Mucosa of gallbladder (tissue), 1 donor: ENCODE data around the gene DNAH17. TPM values are rescaled to one million over a fixed set of nuclear protein-coding genes. Genes with fewer than 3 reads are reported as not detected.

Experiments
- total RNA-seq: library from RNA; stranded (reverse); gene quantifications from one replicate; pipeline ENCODE4 v1.2.1, GENCODE V29; 2021
- donor health status: DM: no; HTN: no; CAD: no.

Gene DNAH17
- total RNA-seq, 1 donor from 2014 or later, result not detected

Other genes with a start within 250 kb of the DNAH17 start
- 11.9 TPM for gene SOCS3, start 217.3 kb downstream of the DNAH17 start, total RNA-seq
- 40.4 TPM for gene PGS1, start 198.7 kb downstream of the DNAH17 start, total RNA-seq
- 51.1 TPM for gene CYTH1, start 204.9 kb upstream of the DNAH17 start, total RNA-seq